ENCODE measurements around the gene DIAPH3.
"Not testable (repeated sequence)": the region's sequence is repeated elsewhere in the genome, so short reads cannot be mapped to it uniquely, and the experiment has no call there.

Gene DIAPH3

DNA sequence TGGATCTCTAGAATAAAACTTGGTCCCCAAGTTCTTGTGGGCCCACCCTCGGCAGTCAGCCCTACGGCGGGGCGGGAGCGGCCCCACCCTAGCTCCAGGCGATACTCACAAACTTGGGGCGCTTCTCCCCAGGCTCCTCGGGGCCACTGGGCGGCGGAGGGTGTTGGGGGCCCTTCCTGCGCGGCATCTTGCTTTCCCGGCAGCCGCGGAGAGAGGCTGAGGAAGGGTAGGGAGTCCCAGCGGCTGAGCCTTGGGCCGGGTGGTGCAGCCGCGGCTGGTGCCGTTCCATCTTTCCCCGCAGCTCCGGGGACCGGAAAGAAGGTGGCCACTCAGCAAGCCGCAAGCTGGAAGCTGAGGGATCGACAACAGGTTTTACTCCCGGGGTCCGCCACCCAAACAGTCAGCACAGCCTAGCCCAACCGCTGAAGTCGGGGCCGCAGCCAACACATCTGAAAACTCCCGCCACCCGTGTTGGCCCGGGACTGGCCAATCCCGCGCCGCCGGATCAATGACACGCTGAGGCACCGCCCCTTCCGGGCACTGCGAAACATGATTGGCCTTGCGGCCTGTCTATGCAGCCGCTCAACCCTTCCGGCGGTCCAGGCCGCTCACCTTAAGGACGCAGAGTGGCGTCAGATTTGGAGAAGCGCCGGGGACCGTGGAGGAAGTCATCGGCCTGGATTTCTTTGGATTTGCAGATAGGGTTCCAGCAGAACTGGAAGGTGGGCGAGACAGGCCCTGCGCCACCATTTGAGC is at the start of gene DIAPH3:
Gene DIAPH3 (minus strand): TSS at position 451 of the 756 bp plus-strand sequence. CDS start 162 bp downstream, at position 289.
- peak; percentile 96 for DNase-seq

DNA sequence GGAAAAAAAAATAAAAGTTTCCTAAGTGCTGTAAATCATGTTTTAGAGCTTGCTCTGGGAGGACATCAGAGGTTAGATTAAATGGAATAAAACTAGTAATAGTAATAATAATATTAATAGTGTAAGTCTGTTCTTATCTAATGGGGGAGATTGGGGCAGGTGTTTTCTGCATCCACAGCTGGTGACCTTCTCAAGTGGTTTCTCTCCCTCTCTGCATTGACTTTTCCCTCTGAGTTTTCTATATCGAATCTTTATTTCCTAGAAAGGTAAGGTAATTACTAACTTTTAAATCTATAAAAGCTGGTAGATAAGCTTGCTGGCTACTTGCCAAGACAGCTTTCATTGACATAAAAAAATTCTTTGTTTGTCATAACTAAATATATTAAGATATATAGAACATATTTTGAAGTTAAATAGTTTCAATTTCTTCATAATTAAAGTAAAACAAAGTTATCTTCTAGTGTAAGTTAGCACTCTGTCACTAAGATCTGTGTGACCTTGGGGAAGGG is 49.6 kb upstream of the DIAPH3 start:
- no peak for DNase-seq

DNA sequence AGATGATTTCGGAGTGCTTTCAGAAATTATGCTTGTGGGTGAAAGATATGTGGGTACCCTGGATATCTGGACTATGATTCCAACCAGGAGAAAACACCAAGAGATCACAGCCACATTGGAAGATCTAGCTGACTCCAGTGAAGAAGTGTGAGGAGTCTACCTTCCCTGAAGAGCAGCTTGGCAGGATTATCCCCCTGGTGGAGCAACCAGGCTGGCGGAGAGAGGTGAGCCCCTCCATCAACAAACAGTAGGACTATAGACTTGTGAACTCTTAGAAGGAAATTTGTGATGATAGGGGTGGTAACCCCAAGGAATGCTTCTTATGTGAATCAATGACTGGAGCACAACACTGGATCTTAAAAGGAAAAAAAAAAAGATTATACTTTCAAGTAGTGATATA is 47.8 kb upstream of the DIAPH3 start:
- DNase-seq = no peak

GRCh38 chr13:60210510-60211330 is 47.0 kb upstream of the DIAPH3 start:
- DNase-seq = no peak

- DNase-seq = not testable (repeated sequence)
Measured at GRCh38 chr13:60205499-60205898, 41.8 kb upstream of the DIAPH3 start.

DNA sequence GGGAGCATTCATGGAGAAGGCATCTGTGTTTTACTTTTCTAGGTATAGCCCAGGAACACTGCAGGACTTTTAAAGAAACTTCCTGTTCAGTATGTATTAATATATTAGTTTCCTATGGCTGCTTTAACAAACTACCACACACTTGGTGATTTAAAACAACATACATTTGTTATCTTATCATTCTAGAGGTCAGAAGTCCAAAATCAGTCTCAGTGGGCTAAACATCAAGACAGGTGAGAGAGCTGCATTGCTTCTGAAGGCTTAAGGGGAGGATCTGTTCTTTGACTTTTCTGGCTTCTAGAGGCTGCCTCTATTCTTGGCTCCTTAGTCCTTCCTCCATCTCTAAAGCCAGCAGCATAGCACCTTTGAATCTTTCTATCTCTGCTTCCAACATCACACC is 37.6 kb upstream of the DIAPH3 start:
- no peak for DNase-seq

DNA sequence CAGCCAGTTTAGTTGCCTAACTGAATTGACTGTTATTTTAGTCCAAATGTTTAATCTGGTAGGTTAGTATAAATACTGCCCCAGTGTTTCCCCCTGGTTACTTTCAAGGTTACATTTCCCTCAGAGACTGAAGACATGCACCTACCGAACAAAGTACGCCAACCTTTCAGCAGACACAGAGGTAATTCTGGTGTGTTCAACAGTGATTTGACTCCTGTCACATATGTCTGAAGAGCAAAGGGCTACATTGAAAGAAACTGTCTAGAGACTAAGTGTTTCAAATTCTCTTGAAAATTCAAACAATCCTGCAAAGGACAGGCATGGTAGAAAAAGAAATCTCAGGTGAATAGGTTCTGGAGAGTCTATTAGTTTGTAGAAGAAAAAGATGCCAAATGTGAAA is 32.2 kb upstream of the DIAPH3 start:
- DNase-seq = not testable (repeated sequence)

DNA sequence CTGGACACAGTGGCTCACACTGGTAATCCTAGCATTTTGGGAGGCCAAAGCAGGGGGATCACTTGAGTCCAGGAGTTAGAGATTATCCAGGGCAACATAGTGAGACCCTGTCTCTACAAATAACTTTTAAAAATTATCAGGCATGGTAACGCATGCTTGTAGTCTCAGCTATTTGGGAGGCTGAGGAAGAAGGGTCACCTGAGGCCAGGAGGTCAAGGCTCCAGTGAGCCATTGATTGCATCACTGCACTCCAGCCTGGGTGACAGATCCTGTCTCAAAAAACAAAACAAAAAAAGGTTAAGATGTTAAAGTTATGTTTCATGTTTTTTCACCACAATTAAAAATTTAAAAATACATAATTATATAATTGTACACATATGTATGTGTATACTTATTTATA is 19.2 kb upstream of the DIAPH3 start:
- no peak for DNase-seq

DNA sequence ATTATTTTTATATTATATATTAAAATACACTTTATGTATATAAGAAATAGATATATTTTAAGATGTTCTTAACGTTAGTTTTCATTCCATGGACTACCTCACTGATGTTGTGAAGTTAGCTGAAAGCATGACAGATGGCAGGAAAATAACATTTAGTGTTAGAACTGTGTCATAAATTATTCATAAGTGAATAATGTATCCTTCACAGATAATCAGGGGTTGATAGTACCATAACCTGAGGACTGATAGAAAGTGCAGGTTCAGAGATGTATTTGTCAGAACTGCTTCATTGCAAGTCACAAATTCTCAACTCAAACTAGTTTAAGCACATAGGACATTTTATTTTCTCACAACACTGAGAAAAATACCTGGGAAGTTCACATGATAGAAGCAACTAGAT is 14.6 kb upstream of the DIAPH3 start:
- no peak for DNase-seq

- no peak for DNase-seq
Measured at GRCh38 chr13:60175571-60175970, 11.8 kb upstream of the DIAPH3 start.

DNA sequence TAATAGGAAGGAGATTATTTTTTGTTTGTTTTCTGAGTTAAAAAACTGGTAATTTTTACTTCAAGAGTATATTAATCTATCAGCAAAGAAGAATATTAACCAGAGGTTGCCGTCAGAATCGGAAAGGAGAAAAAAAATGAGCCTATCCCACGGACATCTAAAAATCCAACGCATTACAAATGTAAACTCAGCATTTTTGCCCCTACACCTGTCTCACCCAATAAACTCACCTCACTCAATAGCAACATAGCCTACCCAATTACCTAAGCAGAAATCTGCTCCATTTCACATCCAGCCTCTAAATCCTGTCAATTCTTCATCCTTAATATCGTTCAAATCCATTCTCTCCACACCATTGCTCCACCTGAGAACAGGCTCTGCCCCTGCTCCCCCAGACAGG is 10.4 kb upstream of the DIAPH3 start:
- no peak for DNase-seq

- no peak for DNase-seq
Measured at GRCh38 chr13:60172111-60172510, 8.4 kb upstream of the DIAPH3 start.

DNA sequence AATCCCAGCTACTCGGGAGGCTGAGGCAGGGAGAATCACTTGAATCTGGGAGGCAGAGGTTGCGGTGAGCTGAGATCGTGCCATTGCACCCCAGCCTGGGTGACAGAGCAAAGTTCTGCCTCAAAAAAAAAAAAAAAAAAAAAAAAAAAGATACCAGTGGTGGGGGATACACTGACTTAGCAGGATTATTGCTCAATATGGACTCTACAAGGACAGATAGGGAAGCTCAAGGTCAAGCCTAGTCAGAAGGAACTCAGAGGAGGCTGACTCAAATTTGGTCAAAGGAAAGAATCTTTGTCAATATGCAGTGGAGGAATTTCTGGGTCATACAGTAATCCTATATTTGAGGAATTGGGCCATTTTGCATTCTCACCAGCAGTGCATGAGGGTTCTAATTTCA is 6.7 kb upstream of the DIAPH3 start:
- DNase-seq = no peak

DNA sequence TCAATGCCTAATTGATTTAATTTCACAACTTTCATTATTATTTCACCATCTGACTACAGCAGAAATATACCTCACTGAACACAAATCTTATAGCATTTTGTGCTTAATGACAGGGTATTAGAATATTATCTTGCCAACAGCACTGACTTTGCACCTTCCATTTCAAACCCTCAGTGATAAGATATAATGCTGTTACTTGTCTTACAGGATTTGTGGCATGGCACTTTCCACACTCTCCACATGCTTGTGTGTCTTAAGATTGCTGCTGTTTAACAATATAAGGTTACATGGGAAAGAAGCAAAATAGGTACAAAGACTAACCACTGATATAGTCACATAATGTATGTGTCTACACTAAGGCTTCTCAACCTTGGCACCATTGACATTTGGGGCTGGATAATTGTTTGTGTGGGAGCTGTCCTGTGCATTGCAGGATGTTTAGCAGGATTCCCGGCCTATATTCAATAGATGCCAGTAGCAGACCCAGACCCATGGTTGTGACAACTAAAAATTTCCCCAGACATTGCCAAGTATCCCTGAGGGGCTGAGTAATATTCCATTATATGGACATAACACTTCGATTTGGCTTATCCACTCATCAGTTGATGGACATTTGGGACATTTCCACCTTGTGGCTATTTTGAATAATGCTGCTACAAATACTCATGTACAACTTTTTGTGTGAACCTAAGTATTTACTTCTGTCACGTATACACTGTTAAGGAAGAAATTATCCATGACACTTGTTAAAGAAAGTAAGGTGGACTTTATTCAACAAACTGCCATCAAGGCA is 5.7 kb upstream of the DIAPH3 start:
- no peak for DNase-seq

- no peak for DNase-seq
Measured at GRCh38 chr13:60167121-60167520, 3.4 kb upstream of the DIAPH3 start.

GRCh38 chr13:60165391-60166099 is 1.8 kb upstream of the DIAPH3 start:
- DNase-seq = no peak

- peak; percentile 12 for DNase-seq
Measured at GRCh38 chr13:60164234-60164889, 634 bp upstream of the DIAPH3 start.

DNA sequence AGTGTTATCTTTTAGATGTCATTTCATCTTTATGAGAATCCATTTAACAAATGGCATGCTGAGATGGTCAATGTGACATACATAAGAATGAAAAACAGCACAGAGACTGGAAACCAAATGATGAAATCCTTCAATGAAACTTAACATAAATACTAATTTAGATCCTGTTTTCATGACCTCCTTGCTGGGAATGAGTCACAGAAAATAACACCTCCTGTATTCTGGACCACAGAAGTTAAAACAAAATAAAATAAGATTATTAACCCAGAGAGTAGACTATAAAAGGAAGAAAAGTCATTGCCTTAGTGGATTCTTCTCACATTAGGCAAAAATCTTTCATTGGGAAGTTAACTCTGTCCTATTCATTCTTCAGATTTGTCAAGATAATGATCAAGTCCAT is 1.6 kb downstream of the DIAPH3 start:
- no peak for DNase-seq

DNA sequence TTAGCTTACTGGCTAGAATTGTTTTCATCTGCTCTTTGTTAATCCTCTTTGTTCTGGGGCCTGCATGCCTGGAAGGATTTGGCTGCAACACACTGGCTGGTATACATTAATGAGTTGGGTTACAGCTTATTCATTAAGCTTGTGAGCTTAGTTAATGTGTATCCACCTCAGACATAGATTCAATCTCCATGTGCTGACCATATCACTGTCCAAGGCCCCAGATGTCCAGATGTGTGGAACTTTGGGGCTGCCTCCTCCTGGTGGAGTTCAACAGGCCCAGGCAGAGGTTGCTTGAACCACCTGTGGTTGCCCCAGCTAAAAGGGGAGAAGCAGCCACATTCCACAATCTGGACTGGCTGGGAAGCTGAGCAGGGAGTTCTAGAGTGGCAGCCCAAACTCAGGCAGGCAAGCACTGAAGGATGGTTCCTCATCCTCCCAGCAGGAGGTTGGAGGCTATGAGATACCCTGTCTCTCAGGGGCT is 5.4 kb downstream of the DIAPH3 start:
- no peak for DNase-seq

- DNase-seq = no peak
Measured at GRCh38 chr13:60155978-60156377, 7.8 kb downstream of the DIAPH3 start.

GRCh38 chr13:60152904-60153303 is 10.8 kb downstream of the DIAPH3 start:
- DNase-seq = no peak

- no peak for DNase-seq
Measured at GRCh38 chr13:60152114-60152513, 11.6 kb downstream of the DIAPH3 start.

Measured in suppressor macrophage treated with lipopolysaccharide for 4 hours (primary cell).